Measurements from ENCODE around the gene TNNC1.

Gene TNNC1

GRCh38 chr3:52428151-52429005 lies 25.5 kb downstream of the TNNC1 start:
- peak; percentile 99 for ATAC-seq
- TF ChIP-seq CSDC2 (CRISPR knock-in tag; IDR thresholded peaks at IDR 0.05) (no peak), ISL1 (CRISPR knock-in tag; IDR thresholded peaks at IDR 0.05) (no peak), CREB5 (CRISPR knock-in tag; IDR thresholded peaks at IDR 0.05; ENCODE audit: low read depth) (no peak), TCF4 (CRISPR knock-in tag; IDR thresholded peaks at IDR 0.05; ENCODE audit: borderline replicate concordance) (no peak), TOX (CRISPR knock-in tag; IDR thresholded peaks at IDR 0.05; ENCODE audit: borderline replicate concordance) (no peak), TSHZ2 (CRISPR knock-in tag; IDR thresholded peaks at IDR 0.05) (no peak), ZFP3 (CRISPR knock-in tag; IDR thresholded peaks at IDR 0.05) (no peak), PPARA (CRISPR knock-in tag; IDR thresholded peaks at IDR 0.05; ENCODE audit: borderline replicate concordance) (no peak), RARB (CRISPR knock-in tag; IDR thresholded peaks at IDR 0.05) (no peak)

GRCh38 chr3:52423173-52423572 lies 30.7 kb downstream of the TNNC1 start:
- no peak for ATAC-seq
- TF ChIP-seq ZNF565 (CRISPR knock-in tag; conservative IDR thresholded peaks at IDR 0.05; ENCODE audit: low read depth) (no peak), ISL1 (CRISPR knock-in tag; IDR thresholded peaks at IDR 0.05) (no peak), RARB (CRISPR knock-in tag; IDR thresholded peaks at IDR 0.05) (no peak), ZFP30 (CRISPR knock-in tag; IDR thresholded peaks at IDR 0.05) (no peak), SNAI2 (CRISPR knock-in tag; IDR thresholded peaks at IDR 0.05) (no peak), POU6F1 (CRISPR knock-in tag; IDR thresholded peaks at IDR 0.05; ENCODE audit: borderline replicate concordance, low read depth) (no peak), ZFP3 (CRISPR knock-in tag; IDR thresholded peaks at IDR 0.05) (no peak), ZC3H10 (CRISPR knock-in tag; IDR thresholded peaks at IDR 0.05) (no peak), TOX (CRISPR knock-in tag; IDR thresholded peaks at IDR 0.05; ENCODE audit: borderline replicate concordance) (no peak), CSRNP3 (CRISPR knock-in tag; IDR thresholded peaks at IDR 0.05) (no peak), ARNTL (CRISPR knock-in tag; IDR thresholded peaks at IDR 0.05; ENCODE audit: borderline replicate concordance, low read depth) (no peak), PATZ1 (CRISPR knock-in tag; IDR thresholded peaks at IDR 0.05; ENCODE audit: borderline replicate concordance) (no peak), ZNF70 (CRISPR knock-in tag; IDR thresholded peaks at IDR 0.05) (no peak), CSDC2 (CRISPR knock-in tag; IDR thresholded peaks at IDR 0.05) (no peak)

- TF ChIP-seq ZNF8 (CRISPR knock-in tag; IDR thresholded peaks at IDR 0.05) = no peak
- ATAC-seq = no peak
Measured at GRCh38 chr3:52422669-52423068, 31.2 kb downstream of the TNNC1 start.
